ENCODE measurements around the gene CLNS1A.

The CLNS1A gene, protein sequence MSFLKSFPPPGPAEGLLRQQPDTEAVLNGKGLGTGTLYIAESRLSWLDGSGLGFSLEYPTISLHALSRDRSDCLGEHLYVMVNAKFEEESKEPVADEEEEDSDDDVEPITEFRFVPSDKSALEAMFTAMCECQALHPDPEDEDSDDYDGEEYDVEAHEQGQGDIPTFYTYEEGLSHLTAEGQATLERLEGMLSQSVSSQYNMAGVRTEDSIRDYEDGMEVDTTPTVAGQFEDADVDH

GRCh38 chr11:77637345-77638165, at the start of gene CLNS1A:
Gene CLNS1A, minus strand, starts transcription at chr11:77637794. Its CDS starts 80 bp downstream, at chr11:77637714.
- no peaks in the 10 kb centered on the region for H3K27me3 Mint-ChIP-seq
- peaks cover 3% of the 10 kb centered on the region for H3K36me3 Mint-ChIP-seq
- H3K4me1 Mint-ChIP-seq: peaks cover 20% of the 10 kb centered on the region
- peak within 1 kb of the TSS; percentile 96 for H3K4me3 Mint-ChIP-seq
- DNase-seq (ENCODE audit: low spot score in 2 of 2): peak; percentile 71 to 73
- peak within 1 kb of the TSS; percentile 93 for H3K27ac Mint-ChIP-seq
- H3K9me3 Mint-ChIP-seq: no peaks in the 10 kb centered on the region
- peak; percentile 99 for ATAC-seq (ENCODE audit: low read depth)

GRCh38 chr11:77687088-77687487, 49.5 kb upstream of the CLNS1A start:
- H3K36me3 Mint-ChIP-seq: peaks cover 29% of the 10 kb centered on the region
- H3K4me3 Mint-ChIP-seq: no peak overlapping the region
- peak overlapping the region; percentile 19 for H3K27ac Mint-ChIP-seq
- DNase-seq (ENCODE audit: low spot score in 2 of 2): no peak
- H3K27me3 Mint-ChIP-seq: no peaks in the 10 kb centered on the region
- no peaks in the 10 kb centered on the region for H3K9me3 Mint-ChIP-seq
- no peaks in the 10 kb centered on the region for H3K4me1 Mint-ChIP-seq
- ATAC-seq (ENCODE audit: low read depth): no peak

DNA sequence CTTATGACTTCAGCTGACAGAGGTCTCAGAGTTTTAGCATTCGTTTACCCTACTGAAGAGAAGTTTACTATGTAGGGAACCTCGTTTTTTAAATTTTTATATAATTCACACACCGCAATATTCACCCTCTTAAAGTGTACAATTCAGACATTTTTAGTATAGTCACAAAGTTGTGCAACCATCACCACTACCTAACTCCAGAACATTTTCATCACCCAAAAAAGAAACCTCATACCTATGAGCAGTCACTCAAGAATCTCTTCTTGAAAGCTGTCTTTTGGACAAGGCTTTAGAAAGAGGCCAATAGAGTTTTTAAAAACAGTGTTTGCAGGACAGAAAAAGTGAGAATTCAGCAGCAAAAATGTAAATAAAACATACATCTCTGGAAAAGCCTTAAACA, 39.5 kb upstream of the CLNS1A start:
- Mint-ChIP-seq H3K4me1 (no peaks in the 10 kb centered on the region), H3K27ac (no peak overlapping the region), H3K27me3 (no peaks in the 10 kb centered on the region), H3K36me3 (peaks cover 40% of the 10 kb centered on the region), H3K4me3 (no peak overlapping the region), H3K9me3 (no peaks in the 10 kb centered on the region)
- DNase-seq (ENCODE audit: low spot score in 2 of 2) (no peak), ATAC-seq (ENCODE audit: low read depth) (no peak)

DNA sequence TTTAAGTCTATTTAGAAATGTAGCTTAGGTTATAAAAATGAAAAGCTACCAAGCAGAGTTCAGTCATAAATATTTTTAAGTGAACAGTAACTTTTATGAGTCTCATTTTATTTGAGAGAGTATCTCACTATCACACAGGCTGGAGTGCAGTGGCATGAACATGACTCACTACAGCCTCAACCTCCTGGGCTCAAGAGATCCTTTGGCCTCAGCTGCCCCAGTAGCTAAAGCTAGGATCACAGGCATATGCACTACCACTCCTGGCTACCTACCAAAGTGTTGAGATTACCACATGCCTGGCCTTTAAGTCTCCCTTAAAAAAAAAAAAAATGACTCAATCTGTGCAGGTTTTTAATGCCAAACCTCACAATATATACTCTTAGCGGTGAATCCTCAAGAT, 34.7 kb upstream of the CLNS1A start:
- no peak overlapping the region for H3K4me3 Mint-ChIP-seq
- ATAC-seq (ENCODE audit: low read depth) (no peak), DNase-seq (ENCODE audit: low spot score in 2 of 2) (no peak)
- no peaks in the 10 kb centered on the region for H3K9me3 Mint-ChIP-seq
- H3K27me3 Mint-ChIP-seq: no peaks in the 10 kb centered on the region
- H3K36me3 Mint-ChIP-seq: peaks cover 55% of the 10 kb centered on the region
- no peaks in the 10 kb centered on the region for H3K4me1 Mint-ChIP-seq
- no peak overlapping the region for H3K27ac Mint-ChIP-seq

DNA sequence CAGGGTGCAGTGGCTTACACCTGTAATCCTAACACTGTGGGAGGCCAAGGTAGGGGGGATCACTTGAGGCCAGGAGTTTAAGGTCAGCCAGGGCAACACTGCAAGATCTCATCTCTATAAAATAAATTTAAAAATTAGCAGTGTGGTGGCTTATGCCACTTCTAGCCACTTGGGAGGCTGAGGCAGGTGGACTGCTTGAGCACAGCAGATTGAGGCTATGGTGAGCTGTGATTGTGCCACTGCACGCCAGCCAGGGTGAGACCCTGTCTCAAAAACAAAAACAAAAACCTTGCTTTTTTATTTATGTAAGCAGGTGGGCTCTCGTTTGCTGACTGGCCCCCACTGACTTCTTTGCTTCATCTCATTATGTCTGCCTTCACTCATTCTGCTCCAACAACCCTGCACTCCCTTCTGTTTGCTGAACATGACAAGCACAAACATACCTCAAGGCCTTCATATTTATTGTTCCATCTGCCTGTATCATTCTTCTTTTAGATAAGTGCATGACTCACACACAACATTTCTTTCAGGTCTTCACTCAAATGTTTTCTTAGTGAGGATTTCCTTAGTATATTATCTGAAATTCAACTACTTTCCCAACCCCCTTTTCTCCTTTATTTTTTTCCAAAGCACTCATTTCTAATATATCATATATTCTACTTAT, 32.4 kb upstream of the CLNS1A start:
- H3K4me3 Mint-ChIP-seq: no peak overlapping the region
- H3K27me3 Mint-ChIP-seq: no peaks in the 10 kb centered on the region
- peaks cover 44% of the 10 kb centered on the region for H3K36me3 Mint-ChIP-seq
- peak overlapping the region; percentile 22 for H3K27ac Mint-ChIP-seq
- DNase-seq (ENCODE audit: low spot score in 2 of 2) (no peak), ATAC-seq (ENCODE audit: low read depth) (no peak)
- H3K4me1 Mint-ChIP-seq: no peaks in the 10 kb centered on the region
- H3K9me3 Mint-ChIP-seq: no peaks in the 10 kb centered on the region

GRCh38 chr11:77668760-77669159, 31.2 kb upstream of the CLNS1A start:
- DNase-seq (ENCODE audit: low spot score in 2 of 2) (no peak), ATAC-seq (ENCODE audit: low read depth) (no peak)
- Mint-ChIP-seq H3K4me1 (no peaks in the 10 kb centered on the region), H3K36me3 (peaks cover 43% of the 10 kb centered on the region), H3K27ac (peak overlapping the region; percentile 22), H3K4me3 (no peak overlapping the region), H3K27me3 (no peaks in the 10 kb centered on the region), H3K9me3 (no peaks in the 10 kb centered on the region)

GRCh38 chr11:77665240-77665965, 27.8 kb upstream of the CLNS1A start:
- H3K9me3 Mint-ChIP-seq: no peaks in the 10 kb centered on the region
- no peaks in the 10 kb centered on the region for H3K27me3 Mint-ChIP-seq
- H3K27ac Mint-ChIP-seq: no peak overlapping the region
- H3K4me3 Mint-ChIP-seq: no peak overlapping the region
- H3K36me3 Mint-ChIP-seq: peaks cover 26% of the 10 kb centered on the region
- DNase-seq (ENCODE audit: low spot score in 2 of 2) (no peak), ATAC-seq (ENCODE audit: low read depth) (no peak)
- peaks cover 12% of the 10 kb centered on the region for H3K4me1 Mint-ChIP-seq

DNA sequence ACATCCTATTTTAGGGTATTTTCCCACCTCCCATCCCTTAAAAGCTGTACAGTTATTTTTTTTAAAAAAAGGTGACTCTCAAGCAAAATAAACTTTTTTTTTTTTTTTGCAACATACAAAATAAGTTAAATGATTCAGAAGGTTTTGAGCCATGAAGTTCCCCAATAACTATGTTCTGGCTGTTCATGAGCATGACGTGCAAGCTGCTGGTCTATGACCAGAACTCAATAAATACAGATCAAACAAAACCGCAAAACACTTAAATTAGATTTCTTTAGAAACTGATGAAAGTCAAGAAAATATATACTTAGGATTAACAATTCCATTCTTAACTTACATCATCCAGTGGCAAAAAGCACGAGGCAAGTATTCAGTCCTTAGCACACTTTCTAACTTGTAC, 24.1 kb upstream of the CLNS1A start:
- Mint-ChIP-seq H3K4me1 (peaks cover 12% of the 10 kb centered on the region), H3K27ac (no peak overlapping the region), H3K9me3 (no peaks in the 10 kb centered on the region), H3K27me3 (no peaks in the 10 kb centered on the region), H3K36me3 (peaks cover under 1% of the 10 kb centered on the region), H3K4me3 (no peak overlapping the region)
- ATAC-seq (ENCODE audit: low read depth) (peak; percentile 45), DNase-seq (ENCODE audit: low spot score in 2 of 2) (no peak)

GRCh38 chr11:77660947-77661346, 23.4 kb upstream of the CLNS1A start:
- no peak overlapping the region for H3K27ac Mint-ChIP-seq
- no peaks in the 10 kb centered on the region for H3K36me3 Mint-ChIP-seq
- H3K4me3 Mint-ChIP-seq: no peak overlapping the region
- H3K4me1 Mint-ChIP-seq: peaks cover 12% of the 10 kb centered on the region
- H3K27me3 Mint-ChIP-seq: no peaks in the 10 kb centered on the region
- DNase-seq (ENCODE audit: low spot score in 2 of 2): no peak
- H3K9me3 Mint-ChIP-seq: no peaks in the 10 kb centered on the region
- peak; percentile 74 for ATAC-seq (ENCODE audit: low read depth)

DNA sequence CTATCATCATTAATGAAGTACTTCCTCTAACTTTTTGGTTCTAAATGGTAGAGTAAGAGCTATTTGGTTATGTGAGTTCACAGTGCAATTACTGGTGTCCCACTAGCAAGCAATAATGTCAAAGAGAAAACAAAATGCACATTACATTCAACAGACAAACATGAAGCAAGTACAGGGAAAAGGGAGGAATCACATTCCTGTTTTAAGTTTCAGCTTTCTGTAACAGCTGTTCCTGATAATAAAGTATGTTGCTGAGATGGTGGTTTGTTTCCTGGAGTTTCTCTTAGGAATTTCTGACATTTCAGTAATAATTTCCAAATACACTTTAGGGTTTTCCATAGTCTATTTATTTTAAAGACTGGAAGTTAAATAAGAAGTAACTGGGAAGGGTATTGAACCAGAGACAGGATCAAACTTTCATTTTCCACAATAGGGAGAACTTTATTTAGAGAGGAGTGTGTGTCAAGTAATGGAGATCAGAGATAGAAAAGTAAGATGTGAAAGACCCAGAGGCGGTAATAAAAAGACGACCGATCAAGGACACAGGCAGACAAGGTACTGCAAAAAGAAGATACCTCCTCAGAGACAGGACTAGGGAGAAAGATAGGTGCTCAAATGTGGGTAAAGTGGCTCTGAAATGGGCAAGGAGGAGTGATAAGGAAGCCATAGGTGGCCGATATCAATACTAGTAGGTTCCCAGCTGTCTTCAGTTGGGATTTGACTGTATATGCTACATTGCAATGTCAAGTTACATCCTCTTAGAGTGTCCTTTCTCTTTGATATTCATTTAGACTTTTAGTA, 20.8 kb upstream of the CLNS1A start:
- Mint-ChIP-seq H3K4me1 (peaks cover 12% of the 10 kb centered on the region), H3K27ac (no peak overlapping the region), H3K36me3 (no peaks in the 10 kb centered on the region), H3K27me3 (no peaks in the 10 kb centered on the region), H3K9me3 (no peaks in the 10 kb centered on the region), H3K4me3 (no peak overlapping the region)
- DNase-seq (ENCODE audit: low spot score in 2 of 2) (no peak), ATAC-seq (ENCODE audit: low read depth) (no peak)

DNA sequence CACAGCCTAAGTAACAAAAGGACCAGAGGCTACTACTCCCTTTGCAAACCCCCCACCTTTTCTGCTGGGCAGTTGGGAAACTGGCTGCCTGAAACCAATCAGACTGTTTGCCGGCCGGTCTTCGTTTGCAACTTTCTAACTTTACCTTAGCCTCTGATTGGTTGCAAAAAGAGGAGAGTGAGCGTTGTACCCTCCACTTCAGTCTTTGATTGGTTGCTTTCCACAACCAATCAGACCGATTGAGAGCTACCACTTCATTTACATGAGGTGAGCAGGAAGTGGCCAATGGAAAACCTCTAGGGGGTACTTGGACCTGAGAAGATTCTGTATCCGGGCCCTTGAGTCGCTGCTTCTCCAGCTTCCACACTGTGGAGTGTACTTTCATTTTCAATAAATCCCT, 18.8 kb upstream of the CLNS1A start:
- Mint-ChIP-seq H3K27me3 (no peaks in the 10 kb centered on the region), H3K27ac (no peak overlapping the region), H3K9me3 (no peaks in the 10 kb centered on the region), H3K36me3 (no peaks in the 10 kb centered on the region), H3K4me1 (peaks cover 8% of the 10 kb centered on the region), H3K4me3 (no peak overlapping the region)
- ATAC-seq (ENCODE audit: low read depth) (no peak), DNase-seq (ENCODE audit: low spot score in 2 of 2) (no peak)

- H3K4me3 Mint-ChIP-seq: no peak overlapping the region
- H3K9me3 Mint-ChIP-seq: no peaks in the 10 kb centered on the region
- ATAC-seq (ENCODE audit: low read depth) (no peak), DNase-seq (ENCODE audit: low spot score in 2 of 2) (no peak)
- H3K4me1 Mint-ChIP-seq: no peaks in the 10 kb centered on the region
- no peaks in the 10 kb centered on the region for H3K36me3 Mint-ChIP-seq
- no peak overlapping the region for H3K27ac Mint-ChIP-seq
- H3K27me3 Mint-ChIP-seq: peaks cover 2% of the 10 kb centered on the region
Measured at GRCh38 chr11:77654770-77655434, 17.3 kb upstream of the CLNS1A start.

DNA sequence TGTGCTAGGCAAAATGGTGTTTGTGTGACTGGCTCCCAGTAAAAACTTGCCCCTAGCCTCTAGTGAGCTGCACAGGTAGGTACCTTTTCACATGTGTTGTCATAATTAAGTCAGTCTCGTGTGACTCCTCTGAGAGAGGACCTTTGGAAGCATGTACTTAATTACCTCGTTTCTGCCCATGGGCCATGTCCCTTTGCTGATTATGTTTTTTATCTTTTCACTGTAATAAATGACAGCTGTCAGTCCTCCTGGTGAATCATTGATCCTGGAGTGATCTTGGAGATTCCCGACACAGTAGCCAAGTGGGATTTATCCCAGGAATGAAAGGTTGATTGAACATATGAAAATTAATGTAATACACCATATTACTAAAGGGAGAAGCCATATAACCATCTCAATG, 12.5 kb upstream of the CLNS1A start:
- Mint-ChIP-seq H3K4me1 (no peaks in the 10 kb centered on the region), H3K4me3 (no peak overlapping the region), H3K36me3 (no peaks in the 10 kb centered on the region), H3K27ac (no peak overlapping the region), H3K27me3 (peaks cover 6% of the 10 kb centered on the region), H3K9me3 (no peaks in the 10 kb centered on the region)
- no peak for DNase-seq (ENCODE audit: low spot score in 2 of 2)
- ATAC-seq (ENCODE audit: low read depth): no peak
